Trophoblast cell (in vitro differentiated cells and primary cell): ENCODE data around the gene FSTL1. TPM values are rescaled to one million over a fixed set of nuclear protein-coding genes. Genes with fewer than 3 reads are reported as not detected.
A peak's percentile ranks its signal among the peaks of the same experiment; 100 is the strongest.

Experiments used
- DNase-seq, 2 donors: peaks; one replicate each; pipeline ENCODE4 v3.0.0-alpha.2; 2016
- H2AFZ ChIP-seq: 2 replicates; pipeline ENCODE4 v1.6.1; 2013; ENCODE audit warnings: low read length, moderate library complexity, mild to moderate bottlenecking; ENCODE audit not compliant: insufficient read depth, poor library complexity
- H2AK5ac ChIP-seq: 2 replicates; pipeline ENCODE4 v1.6.1; 2013; ENCODE audit warnings: mild to moderate bottlenecking, low read length
- H2BK120ac ChIP-seq: 2 replicates; pipeline ENCODE4 v1.6.1; 2013; ENCODE audit warnings: low read length, mild to moderate bottlenecking, moderate library complexity; ENCODE audit not compliant: insufficient read depth, poor library complexity
- H2BK12ac ChIP-seq: 2 replicates; pipeline ENCODE4 v1.6.1; 2013; ENCODE audit warnings: mild to moderate bottlenecking, low read length, moderate library complexity
- H2BK5ac ChIP-seq: 2 replicates; pipeline ENCODE4 v1.6.1; 2013; ENCODE audit warnings: low read length, low read depth, moderate library complexity, mild to moderate bottlenecking; ENCODE audit not compliant: poor library complexity
- H3K14ac ChIP-seq: 2 replicates; pipeline ENCODE4 v1.6.1; 2013; ENCODE audit warnings: mild to moderate bottlenecking, low read length
- H3K18ac ChIP-seq: 2 replicates; pipeline ENCODE4 v1.6.1; 2013; ENCODE audit warnings: mild to moderate bottlenecking, low read length
- H3K23ac ChIP-seq: 2 replicates; pipeline ENCODE4 v1.6.1; 2013; ENCODE audit warnings: low read length
- H3K27ac ChIP-seq: 2 replicates; pipeline ENCODE4 v1.5.1; 2013; ENCODE audit warnings: low read depth, mild to moderate bottlenecking, inconsistent platforms, low read length, moderate library complexity
- H3K27me3 ChIP-seq: 2 replicates; pipeline ENCODE4 v1.6.1; 2013; ENCODE audit warnings: inconsistent platforms, mild to moderate bottlenecking, low read length, moderate library complexity; ENCODE audit not compliant: insufficient read depth
- H3K36me3 ChIP-seq, 2 experiments: 1 replicate in 1 of 2; 2 replicates in 1 of 2; pipeline ENCODE4 v1.6.1; 2013; ENCODE audit warnings: low read length in 2 of 2, mild to moderate bottlenecking in 2 of 2, moderate library complexity in 1 of 2; ENCODE audit not compliant: insufficient read depth in 2 of 2, control insufficient read depth in 1 of 2
- H3K4ac ChIP-seq: 2 replicates; pipeline ENCODE4 v1.6.1; 2013; ENCODE audit warnings: low read depth, mild to moderate bottlenecking, low read length, moderate library complexity
- H3K4me1 ChIP-seq, 2 experiments: 1 replicate in 1 of 2; 2 replicates in 1 of 2; pipeline ENCODE4 v1.6.1; 2013; ENCODE audit warnings: low read length in 2 of 2, mild to moderate bottlenecking in 2 of 2, moderate library complexity in 1 of 2; ENCODE audit not compliant: insufficient read depth in 2 of 2, control insufficient read depth in 1 of 2
- H3K4me2 ChIP-seq: 2 replicates; pipeline ENCODE4 v1.6.1; 2013; ENCODE audit warnings: inconsistent platforms, mild to moderate bottlenecking, low read length, moderate library complexity
- H3K4me3 ChIP-seq: 2 replicates; pipeline ENCODE4 v1.5.1; 2013; ENCODE audit warnings: mild to moderate bottlenecking, low read depth, low read length, inconsistent platforms
- H3K79me1 ChIP-seq: one replicate; pipeline ENCODE4 v1.6.1; 2013; ENCODE audit warnings: low read length
- H3K79me2 ChIP-seq: 2 replicates; pipeline ENCODE4 v1.6.1; 2013; ENCODE audit warnings: low read length, mild to moderate bottlenecking; ENCODE audit not compliant: control insufficient read depth, insufficient read depth, poor library complexity
- H3K9ac ChIP-seq: 2 replicates; pipeline ENCODE4 v1.6.1; 2013; ENCODE audit warnings: mild to moderate bottlenecking, low read length
- H3K9me3 ChIP-seq: 2 replicates; pipeline ENCODE4 v1.6.1; 2013; ENCODE audit warnings: low read depth, mild to moderate bottlenecking, control low read depth, inconsistent platforms, low read length; ENCODE audit not compliant: insufficient read depth
- H4K12ac ChIP-seq: 2 replicates; pipeline ENCODE4 v1.6.1; 2013; ENCODE audit warnings: low read depth, mild to moderate bottlenecking, low read length, moderate library complexity
- H4K8ac ChIP-seq: 2 replicates; pipeline ENCODE4 v1.6.1; 2013; ENCODE audit warnings: low read depth, mild to moderate bottlenecking, low read length, moderate library complexity
- H4K91ac ChIP-seq: one replicate; pipeline ENCODE4 v1.6.1; 2013; ENCODE audit warnings: low read depth, mild to moderate bottlenecking, low read length, moderate library complexity
- WGBS: extraction: QIAGEN DNeasy Blood & Tissue Kit; methylation state at CpG from one replicate; pipeline ENCODE4 v1.1.7; 2013; ENCODE audit warnings: missing lambda C conversion rate; ENCODE audit not compliant: insufficient read length, insufficient coverage; ENCODE audit errors: extremely low coverage; 5-methylcytosine and 5-hydroxymethylcytosine counted together
- polyA plus RNA-seq: library from polyadenylated mRNA; stranded (reverse); fragments of 200-250 nt; gene quantifications from 2 replicates; pipeline ENCODE4 v1.2.3, GENCODE V29; 2013

The FSTL1 gene
- polyA plus RNA-seq = 507 and 510 TPM in 2 replicates

GRCh38 chr3:120450600-120451271 lies at the start of gene FSTL1:
Gene FSTL1, minus strand, starts transcription at chr3:120450992. Its CDS starts 246 bp downstream, at chr3:120450746.
- peak within 1 kb of the TSS; percentile 94 for H2AFZ ChIP-seq
- peak within 1 kb of the TSS; percentile 87 for H3K27ac ChIP-seq
- H3K36me3 ChIP-seq = peaks cover 6 to 11% of the 10 kb centered on the region in 2 experiments
- peak within 1 kb of the TSS; percentile 94 for H3K9ac ChIP-seq
- H3K9me3 ChIP-seq = no peaks in the 10 kb centered on the region
- peak within 1 kb of the TSS; percentile 88 for H2BK12ac ChIP-seq
- H4K91ac ChIP-seq = peak within 1 kb of the TSS; percentile 97
- H3K4me2 ChIP-seq = peak within 1 kb of the TSS; percentile 90
- peaks cover 13 to 15% of the 10 kb centered on the region in 2 experiments for H3K4me1 ChIP-seq
- H3K27me3 ChIP-seq = no peaks in the 10 kb centered on the region
- peak within 1 kb of the TSS; percentile 79 for H3K4me3 ChIP-seq
- peak within 1 kb of the TSS; percentile 45 for H2AK5ac ChIP-seq
- H4K12ac ChIP-seq = peak within 1 kb of the TSS; percentile 98
- H3K79me1 ChIP-seq = peaks cover 17% of the 10 kb centered on the region
- H2BK120ac ChIP-seq = peak within 1 kb of the TSS; percentile 99
- peak within 1 kb of the TSS; percentile 99 for H3K14ac ChIP-seq
- H4K8ac ChIP-seq = peak within 1 kb of the TSS; percentile 99
- peak within 1 kb of the TSS; percentile 99 for H2BK5ac ChIP-seq
- WGBS = no CpG with 5 or more reads among the region's 78 CpGs
- H3K4ac ChIP-seq = peak within 1 kb of the TSS; percentile 98
- H3K79me2 ChIP-seq = peaks cover 19% of the 10 kb centered on the region
- peak in 1 of 2 donors; percentile 52 for DNase-seq
- peak within 1 kb of the TSS; percentile 99 for H3K18ac ChIP-seq
- no peak within 1 kb of the TSS for H3K23ac ChIP-seq

- H3K27me3 ChIP-seq = no peaks in the 10 kb centered on the region
- peaks cover 1% of the 10 kb centered on the region for H3K79me1 ChIP-seq
- no peak overlapping the region for H4K8ac ChIP-seq
- H3K9me3 ChIP-seq = peaks cover 3% of the 10 kb centered on the region
- no peak overlapping the region for H3K4me3 ChIP-seq
- no peak overlapping the region for H2BK12ac ChIP-seq
- no peak overlapping the region for H3K4ac ChIP-seq
- H3K23ac ChIP-seq = no peak overlapping the region
- no peak overlapping the region for H3K18ac ChIP-seq
- H4K12ac ChIP-seq = no peak overlapping the region
- H2AK5ac ChIP-seq = no peak overlapping the region
- peak overlapping the region; percentile 34 for H3K27ac ChIP-seq
- 100% methylated on average over 1 of the region's 2 CpGs for WGBS
- H2AFZ ChIP-seq = no peak overlapping the region
- no peak overlapping the region for H2BK120ac ChIP-seq
- peaks cover 0 to 1% of the 10 kb centered on the region in 2 experiments for H3K4me1 ChIP-seq
- no peaks in the 10 kb centered on the region for H3K36me3 ChIP-seq
- H3K4me2 ChIP-seq = no peak overlapping the region
- no peak overlapping the region for H3K14ac ChIP-seq
- H3K79me2 ChIP-seq = peaks cover 2% of the 10 kb centered on the region
- no peak overlapping the region for H3K9ac ChIP-seq
- peak; percentile 38 to 70 for DNase-seq
- H2BK5ac ChIP-seq = no peak overlapping the region
- no peak overlapping the region for H4K91ac ChIP-seq
Observed at GRCh38 chr3:120498556-120499346, 48.0 kb upstream of the FSTL1 start.

- Histone ChIP-seq H3K36me3 (no peaks in the 10 kb centered on the region), H4K91ac (no peak overlapping the region), H3K4me1 (peaks cover 0 to 1% of the 10 kb centered on the region in 2 experiments), H3K4ac (no peak overlapping the region), H2BK5ac (no peak overlapping the region), H3K23ac (no peak overlapping the region), H4K12ac (no peak overlapping the region), H3K27me3 (no peaks in the 10 kb centered on the region), H3K4me2 (no peak overlapping the region), H3K14ac (no peak overlapping the region), H3K9me3 (peaks cover 3% of the 10 kb centered on the region), H3K18ac (no peak overlapping the region), H4K8ac (no peak overlapping the region), H3K27ac (no peak overlapping the region), H2BK12ac (no peak overlapping the region), H3K9ac (no peak overlapping the region), H2AK5ac (no peak overlapping the region), H3K79me2 (peaks cover 2% of the 10 kb centered on the region), H2AFZ (no peak overlapping the region), H3K4me3 (no peak overlapping the region), H3K79me1 (peaks cover 1% of the 10 kb centered on the region), H2BK120ac (no peak overlapping the region)
- DNase-seq = no peak
- WGBS = no CpG with 5 or more reads among the region's 2 CpGs
Observed at GRCh38 chr3:120497818-120498217, 47.0 kb upstream of the FSTL1 start.

- H3K9ac ChIP-seq = no peak overlapping the region
- H3K18ac ChIP-seq = no peak overlapping the region
- no peak overlapping the region for H2AFZ ChIP-seq
- no peaks in the 10 kb centered on the region for H3K36me3 ChIP-seq
- H3K4me3 ChIP-seq = no peak overlapping the region
- peaks cover 0 to 1% of the 10 kb centered on the region in 2 experiments for H3K4me1 ChIP-seq
- no peak overlapping the region for H2BK5ac ChIP-seq
- no peak overlapping the region for H3K4ac ChIP-seq
- peaks cover 1% of the 10 kb centered on the region for H3K79me1 ChIP-seq
- no peak overlapping the region for H3K4me2 ChIP-seq
- no peaks in the 10 kb centered on the region for H3K27me3 ChIP-seq
- H4K91ac ChIP-seq = no peak overlapping the region
- no CpG with 5 or more reads among the region's 3 CpGs for WGBS
- no peak overlapping the region for H4K12ac ChIP-seq
- no peak overlapping the region for H2AK5ac ChIP-seq
- no peak overlapping the region for H2BK120ac ChIP-seq
- H3K9me3 ChIP-seq = peaks cover 3% of the 10 kb centered on the region
- no peak overlapping the region for H2BK12ac ChIP-seq
- no peak overlapping the region for H3K14ac ChIP-seq
- H4K8ac ChIP-seq = no peak overlapping the region
- no peak for DNase-seq
- peaks cover 2% of the 10 kb centered on the region for H3K79me2 ChIP-seq
- H3K23ac ChIP-seq = no peak overlapping the region
- H3K27ac ChIP-seq = no peak overlapping the region
Observed at GRCh38 chr3:120497336-120497735, 46.5 kb upstream of the FSTL1 start.
